Endothelial cell of umbilical vein (primary cell): ENCODE data around the gene REC8. TPM values are rescaled to one million over a fixed set of nuclear protein-coding genes. Genes with fewer than 3 reads are reported as not detected.

Experiments used
- BruUV-seq: library from RNA; stranded (reverse); fragments of 400-500 nt; replicated peaks from 2 replicates; lab custom pipeline; 2021; lab: Mats Ljungman, UMichigan
- CTCF ChIA-PET: fragments of 300-600, 350-600 bp; sonication (Branson Sonifier 250); formaldehyde crosslinking; loops from one replicate; lab custom pipeline; 2021; ENCODE audit warnings: antibody characterized with exemption, inconsistent platforms; lab: Charles Lee
- POLR2A ChIA-PET: fragments of 300-600, 350-600 bp; sonication (Branson Sonifier 250); formaldehyde crosslinking; loops from one replicate; lab custom pipeline; 2021; ENCODE audit warnings: antibody characterized with exemption, inconsistent platforms; lab: Charles Lee
- DNase-seq: peaks from one replicate; pipeline ENCODE4 v3.0.0-alpha.2; 2011; ENCODE audit warnings: low read depth, low spot score
- FAIRE-seq: peaks from 2 replicates; lab custom pipeline; 2011; peaks lifted over from hg19 to GRCh38; lab: Jason Lieb, UNC
- H2AFZ ChIP-seq: 2 replicates; pipeline ENCODE4 v1.6.0; 2012; ENCODE audit warnings: low read depth, low read length, control low read depth, inconsistent platforms
- H3K27ac ChIP-seq: 2 replicates; pipeline ENCODE4 v1.5.1; 2011; ENCODE audit warnings: low read depth, mild to moderate bottlenecking, control low read depth, low read length, moderate library complexity; ENCODE audit not compliant: insufficient read depth
- H3K27me3 ChIP-seq, 2 experiments: 2 replicates each; pipeline versions ENCODE4 v1.6.0 to v1.6.1; 2011; ENCODE audit warnings: low read length in 2 of 2, mixed read lengths in 1 of 2; ENCODE audit not compliant: control insufficient read depth in 2 of 2, insufficient read depth in 2 of 2
- H3K36me3 ChIP-seq, 2 experiments: 2 replicates in 1 of 2; 3 replicates in 1 of 2; pipeline ENCODE4 v1.5.1; 2011; ENCODE audit warnings: low read length in 2 of 2, mild to moderate bottlenecking in 1 of 2, moderate library complexity in 1 of 2; ENCODE audit not compliant: control insufficient read depth in 2 of 2, insufficient read depth in 2 of 2; ENCODE audit errors: extremely low read depth in 1 of 2
- H3K4me1 ChIP-seq: 3 replicates; pipeline ENCODE4 v1.5.1; 2011; ENCODE audit warnings: mild to moderate bottlenecking, low read length; ENCODE audit not compliant: control insufficient read depth, insufficient read depth; ENCODE audit errors: extremely low read depth
- H3K4me2 ChIP-seq: 2 replicates; pipeline ENCODE4 v1.6.1; 2011; ENCODE audit warnings: low read length, control low read depth, mixed read lengths; ENCODE audit not compliant: insufficient read depth
- H3K4me3 ChIP-seq, 3 experiments: fragments of 200-600 bp in 1 of 3; sonication (generic), shearing (Covaris generic) in 1 of 3; replicated peaks in 1 of 3; 2 replicates each; pipeline ENCODE4 v1.5.1; 2011 to 2016; ENCODE audit warnings: control low read depth in 3 of 3, low read length in 3 of 3, mild to moderate bottlenecking in 2 of 3, inconsistent platforms in 1 of 3, low read depth in 1 of 3, moderate library complexity in 1 of 3; ENCODE audit not compliant: insufficient read depth in 1 of 3
- H3K79me2 ChIP-seq: 2 replicates; pipeline ENCODE4 v1.6.0; 2012; ENCODE audit warnings: low read length, inconsistent platforms; ENCODE audit not compliant: control insufficient read depth, insufficient read depth
- H3K9ac ChIP-seq: replicated peaks from 2 replicates; pipeline ENCODE3; 2011; ENCODE audit warnings: low read length, control low read depth; ENCODE audit not compliant: insufficient read depth; ENCODE audit errors: extremely low read depth
- H3K9me1 ChIP-seq: replicated peaks from 3 replicates; pipeline ENCODE4 v1.6.0; 2011; ENCODE audit warnings: mild to moderate bottlenecking, low read length; ENCODE audit not compliant: control insufficient read depth, insufficient read depth; ENCODE audit errors: extremely low read depth
- H3K9me3 ChIP-seq: replicated peaks from 2 replicates; pipeline ENCODE4 v1.5.1; 2012; ENCODE audit warnings: low read length, inconsistent platforms; ENCODE audit not compliant: control insufficient read depth, insufficient read depth
- H4K20me1 ChIP-seq: replicated peaks from 2 replicates; pipeline ENCODE3; 2011; ENCODE audit warnings: mild to moderate bottlenecking, low read length; ENCODE audit not compliant: control insufficient read depth, insufficient read depth; ENCODE audit errors: extremely low read depth
- CTCF ChIP-seq, 2 donors: IDR thresholded peaks; 1 replicate in 1 of 2; 2 replicates in 1 of 2; pipeline ENCODE4 v1.5.1; 2011; ENCODE audit warnings: low read length in 2 of 2, mild to moderate bottlenecking in 2 of 2, moderate library complexity in 2 of 2, control low read depth in 1 of 2, inconsistent platforms in 1 of 2, low read depth in 1 of 2; ENCODE audit not compliant: insufficient read depth in 1 of 2; ENCODE audit errors: extremely low read depth in 1 of 2
- EZH2 ChIP-seq: IDR thresholded peaks from 2 replicates; pipeline ENCODE4 v1.6.1; 2012; ENCODE audit warnings: borderline replicate concordance, low read depth, mild to moderate bottlenecking, moderate library complexity, low read length, inconsistent platforms; ENCODE audit not compliant: severe bottlenecking
- FOS ChIP-seq: IDR thresholded peaks from 2 replicates; pipeline ENCODE4 v1.6.1; 2011; ENCODE audit warnings: mild to moderate bottlenecking, low read length, moderate library complexity, borderline replicate concordance; ENCODE audit not compliant: insufficient read depth
- GATA2 ChIP-seq: IDR thresholded peaks from 2 replicates; pipeline ENCODE4 v1.7.0; 2011; ENCODE audit warnings: low read depth, mild to moderate bottlenecking, moderate library complexity, mixed read lengths, low read length; ENCODE audit not compliant: insufficient read length, insufficient read depth
- JUN ChIP-seq: IDR thresholded peaks from 2 replicates; pipeline ENCODE4 v1.6.1; 2011; ENCODE audit warnings: borderline replicate concordance, low read depth; ENCODE audit not compliant: insufficient read length, insufficient read depth
- MAX ChIP-seq: IDR thresholded peaks from 2 replicates; pipeline ENCODE4 v1.6.1; 2011; ENCODE audit not compliant: insufficient read depth, insufficient read length
- MYC ChIP-seq: IDR thresholded peaks from one replicate; pipeline ENCODE4 v1.6.1; 2011; ENCODE audit warnings: mild to moderate bottlenecking, low read depth, low read length
- POLR2A ChIP-seq: IDR thresholded peaks from 2 replicates; pipeline ENCODE4 v1.6.1; 2012; ENCODE audit warnings: low read depth, mild to moderate bottlenecking, control low read depth, low read length
- POLR2AphosphoS5 ChIP-seq: IDR thresholded peaks from 2 replicates; pipeline ENCODE4 v1.6.1; 2012; ENCODE audit warnings: low read depth, mild to moderate bottlenecking, control low read depth, low read length, moderate library complexity; ENCODE audit not compliant: insufficient read depth
- dilution Hi-C: fragments of 300-500 bp; cut with MboI; formaldehyde crosslinking; loops from one replicate; pipeline ENCODE4 v1.15.0; 2019; ENCODE audit warnings: low sequenced_read_pairs; ENCODE audit not compliant: extremely low pct_ligation_motif_present
- intact Hi-C: fragments of 100-400 bp; cut with micrococcal nuclease; formaldehyde crosslinking; loops from one replicate; pipeline ENCODE4 v1.10.0; 2022
- polyA plus RNA-seq, 4 experiments: library from polyadenylated mRNA; depleted of rRNA in 3 of 4; stranded (reverse) in 3 of 4; unstranded in 1 of 4; fragments of >200 nt; gene quantifications; 2 replicates each; pipeline versions ENCODE4 v1.2.1 to v1.2.3, GENCODE V29; 2011 to 2012; ENCODE audit warnings: missing spikeins in 1 of 4
- total RNA-seq: library from RNA; stranded (reverse); gene quantifications from 2 replicates; pipeline ENCODE4 v1.2.3, GENCODE V29; 2021

The REC8 gene
- total and polyA plus RNA-seq, 2 donors (not counting 3 experiments of a cell fraction or from before 2014, with no cell fraction given): 12.5 to 33.6 TPM

- FAIRE-seq (peak; percentile 40), DNase-seq (no peak)
- Histone ChIP-seq H3K4me1 (peaks cover 16% of the 10 kb centered on the region), H3K27ac (no peak overlapping the region), H2AFZ (no peak overlapping the region), H3K9me3 (no peaks in the 10 kb centered on the region), H4K20me1 (no peaks in the 10 kb centered on the region), H3K9ac (peak overlapping the region; percentile 94), H3K27me3 (no peaks in the 10 kb centered on the region), H3K79me2 (peaks cover 35% of the 10 kb centered on the region), H3K36me3 (peaks cover 5 to 18% of the 10 kb centered on the region in 2 experiments), H3K9me1 (no peaks in the 10 kb centered on the region), H3K4me2 (peak overlapping the region; percentile 90), H3K4me3 (peak overlapping the region in 2 of 3 experiments; percentile 69 to 82)
- no peak for TF ChIP-seq JUN
- no peak for TF ChIP-seq POLR2AphosphoS5
- TF ChIP-seq MYC: no peak
- TF ChIP-seq FOS: no peak
- no peak for TF ChIP-seq GATA2
- TF ChIP-seq POLR2A: no peak
- TF ChIP-seq MAX: no peak
- no peak for TF ChIP-seq EZH2
- no peak for TF ChIP-seq CTCF (IDR thresholded peaks at IDR 0.05; ENCODE audit: extremely low read depth in 1 of 2, insufficient read depth in 1 of 2, low read depth in 1 of 2, low read length in 2 of 2)
- CTCF ChIA-PET: interaction anchor here (0.5 to 3.9 kb wide), 2 partner anchors 27 to 103 kb away, joined by 3 to 19 read pairs; no protein-coding TSS in a partner anchor
- dilution Hi-C loops: no loop called here
- POLR2A ChIA-PET: no interaction called here
- intact Hi-C loops: loop anchor here (2.0 kb wide), 1 partner anchor 38 kb away; the partner anchor contains the start of genes GMPR2 and NEDD8
- TSS peak; percentile 38 for BruUV-seq
Measured at GRCh38 chr14:24194186-24194872, 22.4 kb downstream of the REC8 start.
